Osteoblast (primary cell): ENCODE results near the gene MAPK12. TPM values are rescaled to one million over a fixed set of nuclear protein-coding genes. Genes with fewer than 3 reads are reported as not detected.

Source experiments
- DNase-seq: peaks from one replicate; pipeline ENCODE4 v3.0.0; 2011; ENCODE audit warnings: low spot score, mixed read lengths; ENCODE audit not compliant: insufficient read length; ENCODE audit errors: missing footprints
- H2AFZ ChIP-seq: 2 replicates; pipeline ENCODE4 v1.6.0; 2011; ENCODE audit warnings: mild to moderate bottlenecking, low read length
- H3K27ac ChIP-seq: 2 replicates; pipeline ENCODE4 v1.5.1; 2011; ENCODE audit warnings: mild to moderate bottlenecking, low read depth, low read length, moderate library complexity
- H3K27me3 ChIP-seq: 2 replicates; pipeline ENCODE4 v1.6.0; 2012; ENCODE audit warnings: mild to moderate bottlenecking, control low read depth, inconsistent platforms, low read length, moderate library complexity; ENCODE audit not compliant: insufficient read depth
- H3K36me3 ChIP-seq: 2 replicates; pipeline ENCODE4 v1.5.1; 2011; ENCODE audit warnings: mild to moderate bottlenecking, low read length, control low read depth, moderate library complexity; ENCODE audit not compliant: insufficient read depth
- H3K4me1 ChIP-seq: 2 replicates; pipeline ENCODE4 v1.5.1; 2011; ENCODE audit warnings: mild to moderate bottlenecking, low read length, control low read depth, moderate library complexity; ENCODE audit not compliant: insufficient read depth
- H3K4me2 ChIP-seq: 2 replicates; pipeline ENCODE4 v1.6.0; 2011; ENCODE audit warnings: mild to moderate bottlenecking, low read length; ENCODE audit not compliant: insufficient read depth
- H3K4me3 ChIP-seq: fragments of 200-600 bp; sonication (generic); 3 replicates; pipeline ENCODE4 v1.5.1; 2012; ENCODE audit warnings: mild to moderate bottlenecking, low read length, inconsistent platforms; ENCODE audit not compliant: insufficient read depth
- H3K79me2 ChIP-seq: 2 replicates; pipeline ENCODE4 v1.6.0; 2012; ENCODE audit warnings: mild to moderate bottlenecking, low read length, control low read depth, inconsistent platforms; ENCODE audit not compliant: insufficient read depth
- H3K9me3 ChIP-seq: 2 replicates; pipeline ENCODE4 v1.5.1; 2011; ENCODE audit warnings: low read depth, low read length, control low read depth
- H4K20me1 ChIP-seq: 2 replicates; pipeline ENCODE4 v1.6.0; 2012; ENCODE audit warnings: mild to moderate bottlenecking, low read length, control low read depth; ENCODE audit not compliant: insufficient read depth
- total RNA-seq: library from RNA; depleted of rRNA; stranded (reverse); fragments of >200 nt; gene quantifications from 2 replicates; pipeline ENCODE4 v1.2.3, GENCODE V29; 2012
- TF ChIP-seq, protein P1 (sequence below): IDR thresholded peaks from 2 replicates; pipeline ENCODE4 v1.5.1; 2011; ENCODE audit warnings: mild to moderate bottlenecking, low read depth, low read length, moderate library complexity; ENCODE audit errors: extremely low read depth

Gene MAPK12
- total RNA-seq, 1 donor, result 34.0 TPM

DNA sequence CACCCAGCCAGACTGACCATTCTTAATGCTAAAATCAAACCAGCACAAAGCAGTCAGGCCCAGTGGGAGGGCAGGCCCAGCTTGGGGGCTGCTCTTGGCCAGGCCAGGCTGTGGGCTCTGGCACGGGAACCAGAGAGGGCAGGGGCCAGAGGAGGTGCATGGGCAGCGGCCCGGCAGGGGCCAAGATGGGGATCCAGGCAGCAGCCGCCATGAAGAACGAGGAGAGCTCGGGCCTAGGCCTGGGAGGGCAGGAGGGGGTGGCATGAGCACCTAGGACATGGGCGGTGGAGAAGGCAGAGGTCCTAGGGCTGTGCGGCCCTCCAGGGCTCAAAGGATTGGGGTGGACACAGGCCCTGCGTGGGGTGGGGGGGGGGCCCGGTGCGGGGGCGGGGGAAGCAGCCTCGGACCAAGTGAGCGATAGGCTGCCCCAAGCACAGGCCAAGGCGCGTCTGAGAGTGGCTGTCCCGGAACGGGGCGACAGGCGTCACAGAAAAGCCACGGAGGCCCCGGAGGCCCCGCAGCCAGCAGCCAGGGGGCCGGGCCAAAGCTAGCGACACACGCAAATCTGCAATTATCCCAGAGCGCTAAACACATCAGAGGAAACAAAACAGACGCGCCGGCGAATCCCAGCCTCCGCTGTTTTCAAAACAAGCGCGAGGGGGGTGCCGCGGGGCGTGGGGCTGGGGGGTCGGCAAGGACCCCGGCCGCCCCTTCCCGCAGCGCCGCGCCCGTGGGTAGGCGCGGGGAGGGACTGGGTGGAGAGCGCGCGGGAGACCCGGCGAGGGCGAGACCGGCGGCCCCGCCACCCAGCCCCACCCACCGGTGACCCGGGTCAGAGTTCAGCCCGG lies 37.7 kb upstream of the MAPK12 start:
- Histone ChIP-seq H3K4me2 (peak overlapping the region; percentile 65), H4K20me1 (peaks cover 72% of the 10 kb centered on the region), H2AFZ (no peak overlapping the region), H3K27me3 (no peaks in the 10 kb centered on the region), H3K9me3 (no peaks in the 10 kb centered on the region), H3K27ac (no peak overlapping the region), H3K4me1 (peaks cover 53% of the 10 kb centered on the region), H3K79me2 (peaks cover 99% of the 10 kb centered on the region), H3K36me3 (peaks cover 3% of the 10 kb centered on the region), H3K4me3 (no peak overlapping the region)
- TF ChIP-seq, protein P1, sequence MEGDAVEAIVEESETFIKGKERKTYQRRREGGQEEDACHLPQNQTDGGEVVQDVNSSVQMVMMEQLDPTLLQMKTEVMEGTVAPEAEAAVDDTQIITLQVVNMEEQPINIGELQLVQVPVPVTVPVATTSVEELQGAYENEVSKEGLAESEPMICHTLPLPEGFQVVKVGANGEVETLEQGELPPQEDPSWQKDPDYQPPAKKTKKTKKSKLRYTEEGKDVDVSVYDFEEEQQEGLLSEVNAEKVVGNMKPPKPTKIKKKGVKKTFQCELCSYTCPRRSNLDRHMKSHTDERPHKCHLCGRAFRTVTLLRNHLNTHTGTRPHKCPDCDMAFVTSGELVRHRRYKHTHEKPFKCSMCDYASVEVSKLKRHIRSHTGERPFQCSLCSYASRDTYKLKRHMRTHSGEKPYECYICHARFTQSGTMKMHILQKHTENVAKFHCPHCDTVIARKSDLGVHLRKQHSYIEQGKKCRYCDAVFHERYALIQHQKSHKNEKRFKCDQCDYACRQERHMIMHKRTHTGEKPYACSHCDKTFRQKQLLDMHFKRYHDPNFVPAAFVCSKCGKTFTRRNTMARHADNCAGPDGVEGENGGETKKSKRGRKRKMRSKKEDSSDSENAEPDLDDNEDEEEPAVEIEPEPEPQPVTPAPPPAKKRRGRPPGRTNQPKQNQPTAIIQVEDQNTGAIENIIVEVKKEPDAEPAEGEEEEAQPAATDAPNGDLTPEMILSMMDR, result no peak
- no peak for DNase-seq

DNA sequence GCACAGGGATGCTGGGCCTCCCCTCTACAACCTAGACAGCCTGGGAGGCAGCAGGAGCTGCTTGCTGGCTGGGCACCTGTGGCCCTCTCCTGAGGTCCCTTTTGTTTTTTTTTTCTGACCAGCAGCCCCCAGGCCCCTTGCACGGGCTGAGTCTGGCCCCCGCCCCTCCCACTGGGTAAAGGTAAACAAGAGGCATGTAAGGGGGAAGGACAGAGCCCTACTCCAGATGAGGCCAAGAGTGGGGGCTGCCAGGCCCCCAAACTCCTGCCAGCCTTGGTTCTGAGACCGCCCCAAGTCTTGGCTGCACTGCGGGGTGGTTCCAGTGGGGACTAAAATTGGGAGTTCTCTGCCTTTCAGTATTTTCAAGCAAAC lies 36.8 kb upstream of the MAPK12 start:
- DNase-seq, result no peak
- Histone ChIP-seq H3K4me3 (no peak overlapping the region), H3K36me3 (peaks cover 3% of the 10 kb centered on the region), H3K79me2 (peaks cover 98% of the 10 kb centered on the region), H3K27me3 (no peaks in the 10 kb centered on the region), H3K27ac (no peak overlapping the region), H2AFZ (no peak overlapping the region), H3K4me1 (peaks cover 50% of the 10 kb centered on the region), H3K4me2 (no peak overlapping the region), H3K9me3 (no peaks in the 10 kb centered on the region), H4K20me1 (peaks cover 68% of the 10 kb centered on the region)
- TF ChIP-seq, protein P1, result no peak

DNA sequence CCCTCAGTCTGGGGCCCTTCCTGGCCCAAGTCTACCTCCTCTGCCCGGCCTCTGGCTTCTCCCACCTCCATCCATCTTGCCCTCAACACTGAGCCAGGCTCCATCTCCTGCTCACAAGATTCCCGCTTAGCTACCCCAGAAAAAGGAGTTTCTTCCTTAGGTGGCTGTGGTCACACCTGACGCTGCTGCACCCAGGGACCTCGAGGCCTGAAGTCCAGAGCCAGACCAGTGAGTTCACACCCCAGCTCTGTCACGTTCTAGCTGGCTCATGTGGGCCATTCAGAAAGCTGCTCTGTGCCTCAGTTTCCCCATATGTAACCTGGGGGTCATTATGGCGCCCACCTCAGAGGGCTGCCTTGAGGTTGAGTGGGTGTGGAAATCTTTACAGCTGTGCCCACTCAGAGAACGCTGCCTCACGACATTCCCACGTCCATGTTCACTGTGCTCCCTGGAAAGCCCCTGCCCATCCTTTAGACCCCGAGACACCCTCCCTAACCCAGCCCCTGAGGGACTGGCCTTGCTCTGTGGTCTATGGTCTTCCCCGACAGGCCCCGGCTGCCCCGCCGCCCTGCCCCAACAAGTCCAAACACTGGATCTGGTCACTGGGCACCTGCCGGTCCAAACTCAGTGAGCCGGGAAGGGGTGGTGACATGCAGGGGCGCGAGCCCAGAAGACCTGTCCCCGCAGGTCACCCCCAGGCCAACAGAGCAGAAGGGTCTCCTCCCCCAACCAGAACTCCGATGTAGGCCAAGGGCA lies 36.2 kb upstream of the MAPK12 start:
- Histone ChIP-seq H3K27ac (peak overlapping the region; percentile 51), H4K20me1 (peaks cover 66% of the 10 kb centered on the region), H3K36me3 (peaks cover 7% of the 10 kb centered on the region), H3K4me3 (no peak overlapping the region), H3K9me3 (no peaks in the 10 kb centered on the region), H3K79me2 (peaks cover 98% of the 10 kb centered on the region), H3K27me3 (no peaks in the 10 kb centered on the region), H3K4me1 (peaks cover 49% of the 10 kb centered on the region), H3K4me2 (no peak overlapping the region), H2AFZ (no peak overlapping the region)
- DNase-seq, result no peak
- TF ChIP-seq, protein P1, result no peak
